Embryonic facial prominence (tissue), 1 donor: Measurements from ENCODE around the gene FOLR3.
"Not testable (repeated sequence)": the region's sequence is repeated elsewhere in the genome, so short reads cannot be mapped to it uniquely, and the experiment has no call there.

Experiments used
- DNase-seq: peaks from one replicate; pipeline ENCODE4 v3.0.0-alpha.2; 2016; ENCODE audit errors: extremely low spot score

FOLR3 gene

DNA sequence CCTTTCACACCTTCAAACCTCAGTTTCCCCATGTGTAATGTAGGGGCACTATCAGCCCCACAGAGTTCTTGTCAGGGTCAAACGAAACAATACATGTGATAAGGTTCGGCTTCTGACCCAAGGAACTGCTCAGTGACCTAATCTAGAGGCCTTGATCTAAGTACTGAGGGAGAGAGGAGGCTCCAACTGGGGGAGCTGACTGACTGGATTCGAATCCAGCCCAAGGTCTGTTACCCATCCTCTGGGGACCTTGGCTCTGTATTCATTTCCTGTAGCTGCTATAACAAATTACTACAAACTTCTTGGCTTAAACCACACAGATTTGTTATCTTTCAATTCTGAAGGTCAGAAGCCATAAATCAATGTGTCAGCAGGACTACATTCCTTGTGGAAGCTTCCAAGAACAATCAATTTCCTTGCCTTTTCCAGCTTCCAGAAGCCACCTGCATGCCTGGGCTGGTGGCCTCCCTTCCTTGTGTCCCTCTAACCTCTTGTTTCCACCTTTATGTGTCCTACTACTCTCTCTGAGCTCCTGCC, 12.3 kb upstream of the FOLR3 start:
- DNase-seq, result no peak

DNA sequence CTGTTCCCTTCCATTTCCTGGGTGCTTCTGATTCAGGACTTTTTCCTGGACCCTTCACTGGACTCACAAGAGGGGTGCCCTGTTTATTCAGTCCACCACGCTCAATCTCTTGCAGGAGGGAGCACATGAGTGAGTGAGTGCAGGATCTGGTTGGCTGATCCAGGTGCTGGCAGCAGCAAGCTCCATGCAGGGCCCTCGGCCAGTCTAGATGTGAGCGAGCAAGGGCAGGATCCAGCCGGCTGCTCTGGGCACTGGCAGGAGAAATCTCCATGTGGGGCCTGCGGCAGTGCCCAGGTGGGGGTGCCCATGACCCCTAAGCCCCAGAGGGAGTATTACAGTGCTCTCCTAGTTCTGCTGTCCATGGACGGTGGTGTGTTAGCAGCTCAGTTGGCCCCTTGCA, 11.5 kb upstream of the FOLR3 start:
- no peak for DNase-seq

DNA sequence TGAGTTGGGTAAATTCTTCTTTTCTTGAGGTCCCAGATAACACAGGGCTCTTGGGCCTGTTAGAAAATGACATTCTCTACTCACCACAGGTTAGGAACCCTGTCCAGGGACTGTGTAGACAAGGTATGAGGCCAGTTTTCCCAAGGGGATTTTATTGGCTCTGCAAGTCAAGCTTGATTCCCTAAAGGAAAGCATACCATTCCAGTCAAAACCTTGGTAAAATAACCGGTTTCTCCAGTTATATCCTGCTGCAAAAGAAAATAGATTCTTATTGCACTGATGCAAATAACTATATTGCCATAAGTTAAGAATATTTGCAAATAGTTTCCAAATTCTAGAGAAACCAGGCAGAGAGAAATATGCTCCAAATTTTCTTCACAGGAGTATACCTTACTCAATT, 9.6 kb upstream of the FOLR3 start:
- DNase-seq, result no peak

DNA sequence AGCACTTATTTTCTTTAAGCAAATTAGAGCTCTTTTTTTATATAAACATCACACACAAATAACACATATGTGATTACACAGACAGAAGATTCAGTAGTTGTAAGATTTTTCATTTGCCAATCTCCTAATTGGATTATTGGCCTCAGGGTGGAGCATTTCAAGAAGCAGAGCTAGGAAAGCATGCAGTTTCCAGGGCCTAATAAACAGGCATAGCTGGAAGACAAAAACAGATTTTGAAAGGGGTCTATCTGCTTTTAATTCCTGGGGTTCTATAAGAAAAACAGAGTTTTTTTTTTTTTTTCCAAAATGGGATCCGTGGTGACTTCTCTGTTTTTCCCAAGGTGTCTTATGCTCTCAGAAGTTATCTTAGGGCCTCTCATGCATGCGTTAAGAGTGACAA, 7.6 kb upstream of the FOLR3 start:
- DNase-seq, result no peak

GRCh38 chr11:72129381-72129780, 6.1 kb upstream of the FOLR3 start:
- no peak for DNase-seq

DNA sequence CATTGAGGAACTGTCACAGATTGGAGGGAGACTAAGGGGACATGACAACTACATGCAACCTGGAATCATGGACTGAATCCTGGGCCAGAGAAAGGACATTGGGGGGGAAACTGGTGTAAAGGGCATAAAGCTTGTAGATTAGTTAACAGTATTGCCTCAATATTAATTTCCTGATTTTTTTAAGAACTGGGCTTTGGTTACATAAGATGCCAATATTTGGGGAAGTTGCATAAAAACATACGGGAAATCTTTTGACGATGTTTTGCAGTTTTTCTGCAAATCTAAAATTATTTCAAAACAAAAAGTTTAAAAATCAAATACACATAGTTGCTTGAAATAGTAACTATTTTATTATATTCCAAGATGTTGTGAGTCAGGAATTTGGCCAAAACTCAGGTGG, 2.9 kb upstream of the FOLR3 start:
- DNase-seq, result no peak

GRCh38 chr11:72135891-72136683, 562 bp downstream of the FOLR3 start:
- no peak for DNase-seq

GRCh38 chr11:72136684-72137262, 1.2 kb downstream of the FOLR3 start:
- DNase-seq, result no peak

DNA sequence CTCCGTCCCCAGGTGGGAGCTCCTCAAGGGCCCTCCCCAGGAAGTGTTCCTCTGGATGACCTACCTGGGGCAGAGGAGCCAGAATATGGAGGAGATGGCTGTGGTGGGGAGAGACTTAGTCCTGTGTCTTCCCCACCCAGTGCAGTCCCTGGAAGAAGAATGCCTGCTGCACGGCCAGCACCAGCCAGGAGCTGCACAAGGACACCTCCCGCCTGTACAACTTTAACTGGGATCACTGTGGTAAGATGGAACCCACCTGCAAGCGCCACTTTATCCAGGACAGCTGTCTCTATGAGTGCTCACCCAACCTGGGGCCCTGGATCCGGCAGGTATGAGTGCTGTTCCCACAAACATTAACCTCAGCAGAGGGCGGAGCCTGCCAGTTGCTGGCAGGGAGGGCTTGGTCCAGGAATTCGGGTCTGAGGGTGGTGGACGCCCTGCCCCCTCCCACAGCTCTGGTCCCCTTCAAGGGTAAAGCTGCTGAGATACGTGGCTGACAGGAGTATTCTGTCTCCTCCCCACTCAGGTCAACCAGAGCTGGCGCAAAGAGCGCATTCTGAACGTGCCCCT, 3.4 kb downstream of the FOLR3 start:
- no peak for DNase-seq

- no peak for DNase-seq
Measured at GRCh38 chr11:72139500-72139899, 4.0 kb downstream of the FOLR3 start.

- no peak for DNase-seq
Measured at GRCh38 chr11:72140661-72141060, 5.1 kb downstream of the FOLR3 start.

DNA sequence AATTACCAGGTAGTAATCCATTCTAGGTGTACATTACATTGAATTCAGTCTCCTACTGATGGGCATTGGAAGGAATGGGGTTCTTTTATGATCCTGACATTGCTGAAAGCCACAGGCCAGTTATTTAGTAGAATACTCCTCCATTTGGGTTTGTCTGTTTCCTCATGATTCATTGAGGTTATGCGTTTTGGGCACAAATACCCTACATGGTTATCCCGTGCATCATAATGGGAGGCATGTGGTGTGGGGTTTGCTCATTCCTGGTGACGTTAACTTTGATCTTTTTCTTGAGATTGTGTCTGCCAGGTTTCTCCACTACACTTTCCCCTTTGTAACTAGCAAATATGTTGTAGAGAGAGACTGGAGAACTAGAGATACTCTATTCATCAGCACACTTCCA, 5.5 kb downstream of the FOLR3 start:
- DNase-seq, result no peak

- DNase-seq, result not testable (repeated sequence)
Measured at GRCh38 chr11:72142086-72142485, 6.6 kb downstream of the FOLR3 start.

GRCh38 chr11:72142543-72142942, 7.0 kb downstream of the FOLR3 start:
- not testable (repeated sequence) for DNase-seq

- DNase-seq, result no peak
Measured at GRCh38 chr11:72144807-72145565, 9.5 kb downstream of the FOLR3 start.

GRCh38 chr11:72146625-72147024, 11.1 kb downstream of the FOLR3 start:
- DNase-seq, result no peak

DNA sequence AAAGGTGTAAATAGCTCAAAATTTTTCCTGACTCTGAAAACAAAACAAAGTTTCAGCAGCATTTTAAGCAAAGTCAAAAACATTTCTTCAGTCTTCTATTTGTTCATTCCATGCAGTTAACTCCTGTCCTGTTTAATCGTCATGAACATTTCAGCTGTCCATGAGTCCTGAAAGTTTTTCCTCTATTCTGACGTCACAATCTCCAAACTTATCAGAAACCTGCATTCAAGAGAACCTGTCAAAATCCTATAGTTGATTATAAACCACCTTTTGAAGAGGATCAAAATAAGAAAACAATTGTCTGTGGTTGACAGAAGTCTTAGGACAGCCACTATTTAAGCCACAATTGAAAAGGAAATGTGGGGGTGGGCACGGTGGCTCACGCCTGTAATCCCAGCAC, 15.4 kb downstream of the FOLR3 start:
- DNase-seq, result no peak

DNA sequence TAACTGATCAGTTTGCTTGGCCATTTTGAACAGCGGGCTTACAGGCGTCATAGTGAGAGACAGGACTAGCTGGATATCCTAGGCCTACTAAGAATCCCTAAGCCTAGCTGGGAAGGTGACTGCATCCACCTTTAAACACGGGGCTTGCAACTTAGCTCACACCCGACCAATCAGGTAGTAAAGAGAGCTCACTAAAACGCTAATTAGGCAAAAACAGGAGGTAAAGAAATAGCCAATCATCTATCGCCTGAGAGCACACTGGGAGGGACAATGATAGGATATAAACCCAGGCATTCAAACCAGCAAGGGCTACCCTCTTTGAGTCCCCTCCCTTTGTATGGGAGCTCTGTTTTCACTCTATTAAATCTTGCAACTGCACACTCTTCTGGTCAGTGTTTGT, 18.3 kb downstream of the FOLR3 start:
- not testable (repeated sequence) for DNase-seq

GRCh38 chr11:72154816-72155215, 19.3 kb downstream of the FOLR3 start:
- DNase-seq, result no peak

DNA sequence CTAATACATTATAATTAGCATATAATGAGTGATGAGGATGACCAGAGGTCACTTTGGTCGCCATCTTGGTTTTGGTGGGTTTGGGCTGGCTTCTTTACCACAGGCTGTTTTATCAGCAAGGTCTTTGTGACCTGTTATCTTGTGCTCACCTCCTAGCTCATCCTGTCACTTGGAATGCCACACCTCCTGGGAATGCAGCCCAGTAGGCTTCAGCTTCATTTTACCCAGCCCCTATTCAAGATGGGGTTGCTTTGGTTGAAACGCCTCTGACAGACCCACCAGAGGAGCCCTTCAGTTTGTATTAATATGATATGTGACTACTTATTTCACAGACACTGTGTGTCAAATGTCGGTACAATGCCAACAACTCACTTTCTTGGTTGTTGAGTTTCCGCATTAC, 20.2 kb downstream of the FOLR3 start:
- DNase-seq, result no peak

- DNase-seq, result no peak
Measured at GRCh38 chr11:72157131-72157530, 21.6 kb downstream of the FOLR3 start.

GRCh38 chr11:72160319-72160718, 24.8 kb downstream of the FOLR3 start:
- no peak for DNase-seq
